CD4-positive, alpha-beta T cell treated with Interferon gamma for 1 hour (primary cell): ENCODE data around the gene STARD13.
"Not testable (repeated sequence)": the region's sequence is repeated elsewhere in the genome, so short reads cannot be mapped to it uniquely, and the experiment has no call there.

ENCODE experiments used
- DNase-seq: peaks from one replicate; pipeline ENCODE4 v3.0.0-alpha.2; 2020

Gene STARD13

GRCh38 chr13:33197541-33197971, 88.0 kb downstream of the STARD13 start:
- no peak for DNase-seq

- DNase-seq: no peak
These were observed 88.8 kb downstream of the STARD13 start for GRCh38 chr13:33196767-33197166.

GRCh38 chr13:33195693-33196464, 89.7 kb downstream of the STARD13 start:
- DNase-seq: no peak

- DNase-seq: no peak
These were observed 90.5 kb downstream of the STARD13 start for GRCh38 chr13:33194820-33195692.

- no peak for DNase-seq
These were observed 92.1 kb downstream of the STARD13 start for GRCh38 chr13:33193428-33193974.

GRCh38 chr13:33191425-33192210, 93.9 kb downstream of the STARD13 start:
- DNase-seq: no peak

GRCh38 chr13:33189470-33189869, 96.1 kb downstream of the STARD13 start:
- no peak for DNase-seq

- no peak for DNase-seq
These were observed 97.3 kb downstream of the STARD13 start for GRCh38 chr13:33188093-33188882.

- DNase-seq: no peak
These were observed 98.7 kb downstream of the STARD13 start for GRCh38 chr13:33186861-33187291.

GRCh38 chr13:33185853-33186252, 99.7 kb downstream of the STARD13 start:
- no peak for DNase-seq

GRCh38 chr13:33184530-33184929, 101.0 kb downstream of the STARD13 start:
- DNase-seq: no peak

- DNase-seq: no peak
These were observed 101.5 kb downstream of the STARD13 start for GRCh38 chr13:33184112-33184490.

GRCh38 chr13:33183431-33184111, 102.0 kb downstream of the STARD13 start:
- no peak for DNase-seq

GRCh38 chr13:33182729-33183128, 102.8 kb downstream of the STARD13 start:
- DNase-seq: no peak

GRCh38 chr13:33181264-33181663, 104.3 kb downstream of the STARD13 start:
- DNase-seq: no peak

GRCh38 chr13:33180122-33180804, 105.3 kb downstream of the STARD13 start:
- no peak for DNase-seq

GRCh38 chr13:33179463-33179862, 106.1 kb downstream of the STARD13 start:
- DNase-seq: no peak

GRCh38 chr13:33178209-33178840, 107.2 kb downstream of the STARD13 start:
- DNase-seq: no peak

- DNase-seq: not testable (repeated sequence)
These were observed 108.0 kb downstream of the STARD13 start for GRCh38 chr13:33177340-33178208.
